K562 (cell line): ENCODE results near the gene C6orf47. TPM values are rescaled to one million over a fixed set of nuclear protein-coding genes. Genes with fewer than 3 reads are reported as not detected.
A peak's percentile ranks its signal among the peaks of the same experiment; 100 is the strongest.

Experiments
- CTBP1 ChIP-seq: fragments of 450-650 bp; IDR thresholded peaks from 2 replicates; pipeline ENCODE4 v1.6.1; 2016; ENCODE audit warnings: borderline replicate concordance
- NR1H2 ChIP-seq: sonication (generic); formaldehyde crosslinking; IDR thresholded peaks from 2 replicates; pipeline ENCODE4 v1.4.0; 2020; ENCODE audit warnings: mild to moderate bottlenecking, missing genetic modification reagents
- PHF21A ChIP-seq: fragments of 450-650 bp; IDR thresholded peaks from 2 replicates; pipeline ENCODE4 v1.6.1; 2017; ENCODE audit warnings: low read depth, borderline replicate concordance
- TAF1 ChIP-seq: IDR thresholded peaks from 2 replicates; pipeline ENCODE4 v1.6.1; 2011; ENCODE audit warnings: mild to moderate bottlenecking, low read length, moderate library complexity; ENCODE audit not compliant: insufficient read depth, control insufficient read depth, severe bottlenecking; ENCODE audit errors: extremely low read depth
- ZNF778 ChIP-seq: fragments of 450-650 bp; formaldehyde crosslinking; IDR thresholded peaks from 2 replicates; pipeline ENCODE4 v1.4.0; 2020; ENCODE audit warnings: mild to moderate bottlenecking, moderate library complexity
- polyA plus RNA-seq, 8 experiments: library from polyadenylated mRNA; depleted of rRNA in 4 of 8; stranded (reverse) in 5 of 8; unstranded in 3 of 8; fragments of >200 nt; fragmentation: Nextera tagmentation in 2 of 8; fragmentation: Illumina TruSeq in 1 of 8; extraction: Ambion mirVana in 2 of 8; extraction: Trizol in 1 of 8; gene quantifications; 2 replicates each; pipeline versions ENCODE4 v1.2.1 to v1.2.3, GENCODE V29; 2011 to 2014; ENCODE audit warnings: inconsistent platforms in 1 of 8, missing spikeins in 1 of 8
- total RNA-seq, 7 experiments: library from RNA; depleted of rRNA in 6 of 7; stranded (reverse); fragments of >200 nt in 6 of 7; fragmentation: Illumina TruSeq in 2 of 7; extraction: Trizol in 2 of 7; gene quantifications; 2 replicates each; pipeline versions ENCODE4 v1.2.1 to v1.2.3, GENCODE V29; 2011 to 2021; ENCODE audit warnings: low replicate concordance in 1 of 7
- TF ChIP-seq, protein P1 (sequence below): sonication (generic); formaldehyde crosslinking; IDR thresholded peaks from 2 replicates; pipeline ENCODE4 v1.8.1; 2023; ENCODE audit warnings: missing genetic modification reagents, mild to moderate bottlenecking, borderline replicate concordance
- TF ChIP-seq, protein P2 (sequence below): fragments of 450-650 bp; formaldehyde crosslinking; IDR thresholded peaks from 2 replicates; pipeline ENCODE4 v1.4.0; 2020; ENCODE audit warnings: mild to moderate bottlenecking, moderate library complexity
- TF ChIP-seq, protein P3 (sequence below), 2 experiments: IDR thresholded peaks; 2 replicates each; pipeline ENCODE4 v1.6.1; 2011; ENCODE audit warnings: borderline replicate concordance in 1 of 2, control low read depth in 1 of 2, low read depth in 1 of 2, low read length in 1 of 2, mild to moderate bottlenecking in 1 of 2, mixed read lengths in 1 of 2, moderate library complexity in 1 of 2; ENCODE audit not compliant: insufficient read depth in 1 of 2, insufficient read length in 1 of 2, poor library complexity in 1 of 2, severe bottlenecking in 1 of 2; ENCODE audit errors: extremely low read depth in 1 of 2

Gene C6orf47
- total and polyA plus RNA-seq, 9 of the 15 experiments (the other 6 are each of a cell fraction or from before 2014, with no cell fraction given) = 0.14 to 43.8 (median 27.0) TPM

DNA sequence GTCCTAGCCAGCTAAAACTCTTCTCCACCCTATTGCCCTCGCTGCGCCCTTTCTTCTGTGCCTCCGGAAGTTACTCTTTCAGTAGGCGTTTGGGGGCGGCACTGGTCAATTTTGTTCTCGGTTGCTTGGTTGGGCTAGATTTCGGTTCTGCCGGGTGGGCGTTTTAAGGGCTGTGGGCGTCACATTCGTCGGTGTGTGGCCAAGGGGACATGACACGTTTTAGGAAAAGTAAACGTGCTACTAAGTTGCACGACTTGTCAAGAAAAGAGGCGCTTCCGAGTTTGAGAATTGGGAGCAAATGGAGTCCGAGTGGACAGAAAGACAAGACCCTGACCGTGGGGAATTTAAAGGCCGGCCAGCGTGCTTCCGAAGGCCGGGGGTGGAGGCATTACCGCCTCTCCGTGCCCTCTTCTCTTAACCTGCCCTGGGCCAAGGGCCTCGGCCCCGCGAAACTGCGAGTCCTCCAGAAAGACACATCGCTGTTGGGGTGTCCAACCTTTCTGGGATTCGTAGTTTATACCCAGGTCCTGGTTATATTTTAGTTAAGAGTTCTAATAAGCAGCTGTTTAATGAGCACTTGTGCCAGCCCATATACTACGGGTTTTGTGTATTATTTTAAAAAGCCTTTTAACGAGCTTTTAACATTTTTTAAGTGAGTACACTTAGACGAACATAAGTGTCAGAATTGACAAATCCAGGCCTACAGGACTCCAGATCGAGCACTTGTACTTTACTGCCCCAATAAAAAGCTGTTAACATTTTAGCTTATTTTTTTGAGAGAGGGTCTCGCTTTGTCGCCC lies 7.5 kb downstream of the C6orf47 start (continued):
- TF ChIP-seq, protein P1, sequence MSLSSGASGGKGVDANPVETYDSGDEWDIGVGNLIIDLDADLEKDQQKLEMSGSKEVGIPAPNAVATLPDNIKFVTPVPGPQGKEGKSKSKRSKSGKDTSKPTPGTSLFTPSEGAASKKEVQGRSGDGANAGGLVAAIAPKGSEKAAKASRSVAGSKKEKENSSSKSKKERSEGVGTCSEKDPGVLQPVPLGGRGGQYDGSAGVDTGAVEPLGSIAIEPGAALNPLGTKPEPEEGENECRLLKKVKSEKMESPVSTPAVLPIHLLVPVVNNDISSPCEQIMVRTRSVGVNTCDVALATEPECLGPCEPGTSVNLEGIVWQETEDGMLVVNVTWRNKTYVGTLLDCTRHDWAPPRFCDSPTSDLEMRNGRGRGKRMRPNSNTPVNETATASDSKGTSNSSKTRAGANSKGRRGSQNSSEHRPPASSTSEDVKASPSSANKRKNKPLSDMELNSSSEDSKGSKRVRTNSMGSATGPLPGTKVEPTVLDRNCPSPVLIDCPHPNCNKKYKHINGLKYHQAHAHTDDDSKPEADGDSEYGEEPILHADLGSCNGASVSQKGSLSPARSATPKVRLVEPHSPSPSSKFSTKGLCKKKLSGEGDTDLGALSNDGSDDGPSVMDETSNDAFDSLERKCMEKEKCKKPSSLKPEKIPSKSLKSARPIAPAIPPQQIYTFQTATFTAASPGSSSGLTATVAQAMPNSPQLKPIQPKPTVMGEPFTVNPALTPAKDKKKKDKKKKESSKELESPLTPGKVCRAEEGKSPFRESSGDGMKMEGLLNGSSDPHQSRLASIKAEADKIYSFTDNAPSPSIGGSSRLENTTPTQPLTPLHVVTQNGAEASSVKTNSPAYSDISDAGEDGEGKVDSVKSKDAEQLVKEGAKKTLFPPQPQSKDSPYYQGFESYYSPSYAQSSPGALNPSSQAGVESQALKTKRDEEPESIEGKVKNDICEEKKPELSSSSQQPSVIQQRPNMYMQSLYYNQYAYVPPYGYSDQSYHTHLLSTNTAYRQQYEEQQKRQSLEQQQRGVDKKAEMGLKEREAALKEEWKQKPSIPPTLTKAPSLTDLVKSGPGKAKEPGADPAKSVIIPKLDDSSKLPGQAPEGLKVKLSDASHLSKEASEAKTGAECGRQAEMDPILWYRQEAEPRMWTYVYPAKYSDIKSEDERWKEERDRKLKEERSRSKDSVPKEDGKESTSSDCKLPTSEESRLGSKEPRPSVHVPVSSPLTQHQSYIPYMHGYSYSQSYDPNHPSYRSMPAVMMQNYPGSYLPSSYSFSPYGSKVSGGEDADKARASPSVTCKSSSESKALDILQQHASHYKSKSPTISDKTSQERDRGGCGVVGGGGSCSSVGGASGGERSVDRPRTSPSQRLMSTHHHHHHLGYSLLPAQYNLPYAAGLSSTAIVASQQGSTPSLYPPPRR (CRISPR knock-in tag) = peak; percentile 79; the same call in 1 of the 2 replicates
- TF ChIP-seq, protein P2, sequence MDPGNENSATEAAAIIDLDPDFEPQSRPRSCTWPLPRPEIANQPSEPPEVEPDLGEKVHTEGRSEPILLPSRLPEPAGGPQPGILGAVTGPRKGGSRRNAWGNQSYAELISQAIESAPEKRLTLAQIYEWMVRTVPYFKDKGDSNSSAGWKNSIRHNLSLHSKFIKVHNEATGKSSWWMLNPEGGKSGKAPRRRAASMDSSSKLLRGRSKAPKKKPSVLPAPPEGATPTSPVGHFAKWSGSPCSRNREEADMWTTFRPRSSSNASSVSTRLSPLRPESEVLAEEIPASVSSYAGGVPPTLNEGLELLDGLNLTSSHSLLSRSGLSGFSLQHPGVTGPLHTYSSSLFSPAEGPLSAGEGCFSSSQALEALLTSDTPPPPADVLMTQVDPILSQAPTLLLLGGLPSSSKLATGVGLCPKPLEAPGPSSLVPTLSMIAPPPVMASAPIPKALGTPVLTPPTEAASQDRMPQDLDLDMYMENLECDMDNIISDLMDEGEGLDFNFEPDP = peak; percentile 47; the same call in 1 of the 2 replicates
- TF ChIP-seq NR1H2 (CRISPR knock-in tag) = peak; percentile 20; the same call in 1 of the 2 replicates
- TF ChIP-seq, protein P3, sequence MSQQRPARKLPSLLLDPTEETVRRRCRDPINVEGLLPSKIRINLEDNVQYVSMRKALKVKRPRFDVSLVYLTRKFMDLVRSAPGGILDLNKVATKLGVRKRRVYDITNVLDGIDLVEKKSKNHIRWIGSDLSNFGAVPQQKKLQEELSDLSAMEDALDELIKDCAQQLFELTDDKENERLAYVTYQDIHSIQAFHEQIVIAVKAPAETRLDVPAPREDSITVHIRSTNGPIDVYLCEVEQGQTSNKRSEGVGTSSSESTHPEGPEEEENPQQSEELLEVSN (IDR thresholded peaks at IDR 0.05; ENCODE audit: borderline replicate concordance in 1 of 2, extremely low read depth in 1 of 2, insufficient read depth in 1 of 2, insufficient read length in 1 of 2, low read depth in 1 of 2, low read length in 1 of 2, poor library complexity in 1 of 2, severe bottlenecking in 1 of 2) = peak; percentile 29 to 70
- TF ChIP-seq TAF1 = peak; percentile 96
- TF ChIP-seq ZNF778 = no peak
- TF ChIP-seq CTBP1 = peak; percentile 92; the same call in 1 of the 2 replicates
- TF ChIP-seq PHF21A = 0 out of 2 replicates have a peak, but pooled peaks have one; percentile 47
